AG04449 (cell line): ENCODE data around the gene ELOVL5.

Experiments used
- CTCF ChIA-PET: fragments of 350-600 bp; formaldehyde crosslinking; extraction: SDS; loops from one replicate; lab custom pipeline; 2021; ENCODE audit warnings: antibody characterized with exemption; lab: Yijun Ruan, JAX
- POLR2A ChIA-PET: fragments of 400-600, 350-600 bp; formaldehyde crosslinking; extraction: SDS; loops from one replicate; lab custom pipeline; 2020; ENCODE audit warnings: antibody characterized with exemption, inconsistent platforms; lab: Yijun Ruan, JAX
- DNase-seq: peaks from one replicate; pipeline ENCODE4 v3.0.0-alpha.2; 2010; ENCODE audit warnings: low read depth, low spot score
- H3K4me3 ChIP-seq: 2 replicates; pipeline ENCODE4 v1.5.1; 2011; ENCODE audit warnings: low read depth, mild to moderate bottlenecking, control low read depth, low read length
- TF ChIP-seq, protein P1 (sequence below): IDR thresholded peaks from one replicate; pipeline ENCODE4 v1.5.1; 2011; ENCODE audit warnings: mild to moderate bottlenecking, moderate library complexity, low read length, control low read depth, inconsistent platforms; ENCODE audit not compliant: insufficient read depth; ENCODE audit errors: missing control alignments

ELOVL5 gene

GRCh38 chr6:53259860-53260580, 88.7 kb downstream of the ELOVL5 start:
- POLR2A ChIA-PET: no interaction called here

DNA sequence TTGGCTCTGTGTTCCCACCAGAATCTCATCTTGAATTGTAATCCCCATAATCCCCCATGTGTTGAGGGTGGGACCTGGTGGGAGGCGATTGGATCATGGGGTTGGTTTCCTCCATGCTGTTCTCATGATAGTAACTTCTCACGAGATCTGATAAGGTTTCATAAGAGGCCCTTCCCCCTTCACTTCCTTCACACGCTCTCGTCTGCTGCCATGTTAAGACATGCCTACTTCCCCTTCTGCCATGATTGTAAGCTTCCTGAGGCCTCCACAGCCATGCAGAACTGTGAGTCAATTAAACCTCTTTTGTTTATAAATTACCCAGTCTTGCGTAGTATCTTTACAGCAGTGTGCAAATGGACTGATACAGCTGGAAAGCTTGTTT, 90.0 kb downstream of the ELOVL5 start:
- DNase-seq: no peak
- TF ChIP-seq, protein P1, sequence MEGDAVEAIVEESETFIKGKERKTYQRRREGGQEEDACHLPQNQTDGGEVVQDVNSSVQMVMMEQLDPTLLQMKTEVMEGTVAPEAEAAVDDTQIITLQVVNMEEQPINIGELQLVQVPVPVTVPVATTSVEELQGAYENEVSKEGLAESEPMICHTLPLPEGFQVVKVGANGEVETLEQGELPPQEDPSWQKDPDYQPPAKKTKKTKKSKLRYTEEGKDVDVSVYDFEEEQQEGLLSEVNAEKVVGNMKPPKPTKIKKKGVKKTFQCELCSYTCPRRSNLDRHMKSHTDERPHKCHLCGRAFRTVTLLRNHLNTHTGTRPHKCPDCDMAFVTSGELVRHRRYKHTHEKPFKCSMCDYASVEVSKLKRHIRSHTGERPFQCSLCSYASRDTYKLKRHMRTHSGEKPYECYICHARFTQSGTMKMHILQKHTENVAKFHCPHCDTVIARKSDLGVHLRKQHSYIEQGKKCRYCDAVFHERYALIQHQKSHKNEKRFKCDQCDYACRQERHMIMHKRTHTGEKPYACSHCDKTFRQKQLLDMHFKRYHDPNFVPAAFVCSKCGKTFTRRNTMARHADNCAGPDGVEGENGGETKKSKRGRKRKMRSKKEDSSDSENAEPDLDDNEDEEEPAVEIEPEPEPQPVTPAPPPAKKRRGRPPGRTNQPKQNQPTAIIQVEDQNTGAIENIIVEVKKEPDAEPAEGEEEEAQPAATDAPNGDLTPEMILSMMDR: no peak
- no peak overlapping the region for H3K4me3 ChIP-seq
- CTCF ChIA-PET: no interaction called here
- POLR2A ChIA-PET: interaction anchor here (0.5 kb wide), 1 partner anchor 77 kb away, joined by 3 read pairs; no protein-coding TSS in a partner anchor

More at GRCh38 chr6:53259860-53260580, 88.7 kb downstream of the ELOVL5 start:
- TF ChIP-seq, protein P1: no peak
- H3K4me3 ChIP-seq: no peak overlapping the region
- no peak for DNase-seq
- CTCF ChIA-PET: interaction anchor here (0.8 to 1.4 kb wide), 3 partner anchors 8 to 224 kb away, joined by 3 to 4 read pairs (median 4); no protein-coding TSS in a partner anchor

DNA sequence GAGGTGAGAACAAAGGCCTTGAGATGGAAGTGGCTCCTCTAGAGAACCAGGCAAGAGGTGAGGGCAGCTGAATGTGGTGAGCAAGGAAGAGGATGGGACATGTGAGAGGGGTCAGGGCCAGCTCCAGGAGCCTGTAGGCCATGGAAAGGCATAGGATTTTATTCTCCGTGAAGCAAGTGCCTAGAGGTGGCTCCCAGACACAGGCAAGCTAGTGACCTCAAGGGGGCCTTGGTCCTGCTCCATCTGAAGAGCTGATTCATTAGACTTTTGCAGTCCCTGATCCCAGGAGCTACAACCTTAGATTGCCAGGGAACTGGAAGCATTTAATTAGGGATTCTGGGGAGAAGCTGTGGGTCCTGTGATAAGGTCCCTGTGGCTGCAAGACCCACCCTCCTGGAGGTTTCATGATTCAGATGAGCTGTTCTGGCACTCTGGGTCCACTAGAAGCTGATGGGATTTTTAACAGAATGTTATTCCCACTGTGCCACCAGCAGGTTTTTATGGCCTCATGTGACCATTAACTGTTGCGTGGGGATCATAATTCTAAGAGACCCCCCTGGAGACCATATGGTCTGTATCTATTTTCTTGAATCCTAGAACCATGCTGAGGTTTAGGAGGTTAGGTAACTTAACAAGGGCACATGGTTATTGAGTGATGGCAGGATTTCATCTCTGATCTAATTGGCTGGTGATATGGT, 90.5 kb downstream of the ELOVL5 start:
- no peak overlapping the region for H3K4me3 ChIP-seq
- CTCF ChIA-PET: no interaction called here
- TF ChIP-seq, protein P1: no peak
- no peak for DNase-seq
- POLR2A ChIA-PET: interaction anchor here (0.5 kb wide), 1 partner anchor 78 kb away, joined by 3 read pairs; no protein-coding TSS in a partner anchor

DNA sequence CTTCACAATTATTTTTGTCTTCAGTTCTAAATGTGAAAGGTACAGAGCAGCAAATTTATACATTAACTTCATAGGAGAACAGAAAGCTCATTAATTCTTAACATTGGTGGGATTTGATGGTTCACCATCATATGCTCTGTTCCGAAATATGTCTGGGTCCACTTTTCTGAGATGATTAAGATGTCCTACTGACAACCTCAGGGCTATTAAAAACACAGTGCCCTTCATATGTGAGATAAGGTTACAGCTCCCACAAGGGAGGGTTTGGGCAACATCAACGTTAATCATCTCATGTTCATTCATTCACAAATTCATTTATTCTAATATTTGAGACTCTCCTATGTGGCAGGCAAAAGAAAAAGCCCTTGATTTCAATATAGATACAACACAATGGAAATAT, 91.2 kb downstream of the ELOVL5 start:
- TF ChIP-seq, protein P1: no peak
- H3K4me3 ChIP-seq: no peak overlapping the region
- ChIA-PET CTCF (no interaction called here), POLR2A (no interaction called here)
- no peak for DNase-seq

DNA sequence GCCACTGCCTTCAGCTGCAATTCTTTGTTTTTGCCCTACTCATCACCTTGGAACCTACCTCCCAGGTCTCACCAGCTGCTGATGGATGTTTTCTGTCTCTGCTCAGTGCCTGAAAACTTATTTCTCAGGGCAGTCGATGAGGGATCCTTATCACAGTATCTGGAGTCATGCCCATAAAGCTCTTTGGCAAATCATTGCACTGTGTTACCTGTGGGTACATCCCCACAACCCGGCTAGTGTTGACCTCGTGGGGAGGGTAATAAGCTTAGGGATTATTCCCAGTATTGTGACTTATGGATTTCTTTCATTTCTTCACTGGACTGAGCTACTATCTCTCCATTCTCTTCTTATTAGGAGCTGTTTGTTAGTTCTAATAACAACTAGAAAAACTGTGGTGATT, 91.7 kb downstream of the ELOVL5 start:
- ChIA-PET CTCF (no interaction called here), POLR2A (no interaction called here)
- H3K4me3 ChIP-seq: no peak overlapping the region
- DNase-seq: no peak
- TF ChIP-seq, protein P1: no peak

DNA sequence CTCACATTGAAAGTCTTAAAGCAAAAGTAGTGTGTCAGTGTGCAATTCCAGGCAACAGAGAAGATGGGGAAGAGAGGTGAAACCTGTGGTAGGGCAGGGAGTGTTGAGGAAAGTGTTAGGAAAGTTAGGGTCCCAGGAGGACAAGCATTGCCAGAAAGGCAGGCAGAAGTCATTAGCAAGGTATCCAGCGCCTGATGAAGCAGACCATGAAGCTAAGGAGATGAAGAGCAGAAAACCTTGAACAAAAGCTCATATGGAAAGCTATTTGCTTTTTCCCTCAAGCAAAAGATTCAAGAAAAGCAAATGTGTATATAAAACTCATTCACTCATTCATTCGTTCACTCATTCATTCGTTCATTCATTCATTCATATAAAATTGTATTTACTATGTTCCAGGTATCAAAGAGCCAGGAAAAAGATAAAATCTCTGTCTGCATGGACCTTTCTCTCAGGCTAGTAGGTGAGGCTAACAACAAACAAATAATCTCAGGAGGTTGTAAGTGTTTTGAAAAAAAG, 96.5 kb downstream of the ELOVL5 start:
- no peak overlapping the region for H3K4me3 ChIP-seq

More for the DNA sequence above, 96.5 kb downstream of the ELOVL5 start:
- no peak for DNase-seq
- TF ChIP-seq, protein P1: no peak
- CTCF ChIA-PET: interaction anchor here (1.5 kb wide), 1 partner anchor 8 kb away, joined by 4 read pairs; no protein-coding TSS in a partner anchor
- POLR2A ChIA-PET: no interaction called here
